ENCODE data around the gene GAS2L1.

Gene GAS2L1

GRCh38 chr22:29327089-29327764 lies 20.8 kb downstream of the GAS2L1 start:
- no peak for DNase-seq (ENCODE audit: low read depth in 2 of 2)

- DNase-seq (ENCODE audit: low read depth in 2 of 2): no peak
These were observed 21.6 kb downstream of the GAS2L1 start for GRCh38 chr22:29328055-29328454.

- no peak for DNase-seq (ENCODE audit: low read depth in 2 of 2)
These were observed 22.4 kb downstream of the GAS2L1 start for GRCh38 chr22:29328566-29329500.

GRCh38 chr22:29329581-29329980 lies 23.1 kb downstream of the GAS2L1 start:
- DNase-seq (ENCODE audit: low read depth in 2 of 2): no peak

- DNase-seq (ENCODE audit: low read depth in 2 of 2): no peak
These were observed 23.8 kb downstream of the GAS2L1 start for GRCh38 chr22:29330291-29330690.

- peak; percentile 26 for DNase-seq (ENCODE audit: low read depth in 2 of 2)
These were observed 24.3 kb downstream of the GAS2L1 start for GRCh38 chr22:29330753-29331152.

GRCh38 chr22:29331213-29331612 lies 24.8 kb downstream of the GAS2L1 start:
- DNase-seq (ENCODE audit: low read depth in 2 of 2): no peak

- no peak for DNase-seq (ENCODE audit: low read depth in 2 of 2)
These were observed 25.3 kb downstream of the GAS2L1 start for GRCh38 chr22:29331658-29332300.

GRCh38 chr22:29332886-29333496 lies 26.5 kb downstream of the GAS2L1 start:
- no peak for DNase-seq (ENCODE audit: low read depth in 2 of 2)

- DNase-seq (ENCODE audit: low read depth in 2 of 2): no peak
These were observed 27.7 kb downstream of the GAS2L1 start for GRCh38 chr22:29334148-29334547.

GRCh38 chr22:29334696-29335344 lies 28.4 kb downstream of the GAS2L1 start:
- DNase-seq (ENCODE audit: low read depth in 2 of 2): no peak

GRCh38 chr22:29335656-29336055 lies 29.2 kb downstream of the GAS2L1 start:
- no peak for DNase-seq (ENCODE audit: low read depth in 2 of 2)

GRCh38 chr22:29336751-29337490 lies 30.5 kb downstream of the GAS2L1 start:
- DNase-seq (ENCODE audit: low read depth in 2 of 2): no peak

- no peak for DNase-seq (ENCODE audit: low read depth in 2 of 2)
These were observed 31.3 kb downstream of the GAS2L1 start for GRCh38 chr22:29337631-29338284.

- DNase-seq (ENCODE audit: low read depth in 2 of 2): no peak
These were observed 31.9 kb downstream of the GAS2L1 start for GRCh38 chr22:29338398-29338797.

GRCh38 chr22:29339381-29340235 lies 33.2 kb downstream of the GAS2L1 start:
- no peak for DNase-seq (ENCODE audit: low read depth in 2 of 2)

- no peak for DNase-seq (ENCODE audit: low read depth in 2 of 2)
These were observed 34.1 kb downstream of the GAS2L1 start for GRCh38 chr22:29340566-29340965.

- no peak for DNase-seq (ENCODE audit: low read depth in 2 of 2)
These were observed 34.8 kb downstream of the GAS2L1 start for GRCh38 chr22:29341056-29341848.

- DNase-seq (ENCODE audit: low read depth in 2 of 2): no peak
These were observed 35.3 kb downstream of the GAS2L1 start for GRCh38 chr22:29341849-29342127.

All from fibroblast of skin of left quadriceps (primary cell).